ENCODE measurements around the gene CD82.

GRCh38 chr11:44590769-44591168 is 25.3 kb downstream of the CD82 start:
- no peak for TF ChIP-seq CTCF (IDR thresholded peaks at IDR 0.05)
- TF ChIP-seq ZFX (IDR thresholded peaks at IDR 0.05; ENCODE audit: borderline replicate concordance), result no peak
